ENCODE results near the gene KCNH8. TPM values are rescaled to one million over a fixed set of nuclear protein-coding genes. Genes with fewer than 3 reads are reported as not detected.

The KCNH8 gene
- total RNA-seq, 1 experiment from 2014 or later, result 3.7 TPM

- Histone ChIP-seq H3K79me2 (ENCODE audit: insufficient read depth, low read length) (no peaks in the 10 kb centered on the region), H3K4ac (ENCODE audit: low read depth, low read length) (no peak overlapping the region), H2BK12ac (ENCODE audit: insufficient read length, low read depth, low read length) (no peak overlapping the region), H2AFZ (ENCODE audit: low read length) (no peak overlapping the region), H4K20me1 (ENCODE audit: control insufficient read depth, insufficient read depth, insufficient read length) (no peaks in the 10 kb centered on the region), H4K5ac (ENCODE audit: insufficient read length, low read depth, low read length) (no peak overlapping the region), H3K9me3 (ENCODE audit: control insufficient read depth, low read depth, low read length) (peaks cover 4% of the 10 kb centered on the region), H3K4me1 (ENCODE audit: insufficient read depth, low read length) (no peaks in the 10 kb centered on the region; the same call in 1 of the 2 replicates), H3K4me2 (ENCODE audit: insufficient read depth, insufficient read length, low read length) (no peak overlapping the region), H3K23me2 (ENCODE audit: insufficient read length, low read depth, low read length, poor library complexity, severe bottlenecking) (no peaks in the 10 kb centered on the region), H2AK5ac (ENCODE audit: insufficient read length, low read length) (no peak overlapping the region), H3K23ac (ENCODE audit: insufficient read length, low read depth, low read length) (no peak overlapping the region), H3K14ac (ENCODE audit: insufficient read depth, low read length) (no peak overlapping the region), H2BK20ac (ENCODE audit: low read depth, low read length, poor library complexity, severe bottlenecking) (no peak overlapping the region), H2BK5ac (ENCODE audit: insufficient read length, low read length) (no peak overlapping the region), H3K18ac (ENCODE audit: insufficient read length, low read depth, low read length) (no peak overlapping the region), H3K56ac (ENCODE audit: insufficient read length, low read depth, low read length) (no peak overlapping the region), H3K9ac (ENCODE audit: extremely low read depth, insufficient read length, low read length) (no peak overlapping the region), H4K8ac (replicated peaks; ENCODE audit: insufficient read length, low read depth, low read length) (no peak overlapping the region), H3K27me3 (ENCODE audit: insufficient read depth, low read length) (no peaks in the 10 kb centered on the region), H4K91ac (ENCODE audit: insufficient read length, low read depth, low read length) (no peak overlapping the region), H3K27ac (ENCODE audit: insufficient read length, low read depth, low read length) (no peak overlapping the region), H3K79me1 (ENCODE audit: insufficient read depth, low read depth, low read length, poor library complexity, severe bottlenecking) (no peaks in the 10 kb centered on the region), H2BK120ac (ENCODE audit: low read depth, low read length, poor library complexity, severe bottlenecking) (no peak overlapping the region), H3T11ph (ENCODE audit: low read length) (no peak overlapping the region), H2BK15ac (ENCODE audit: low read depth, low read length) (no peak overlapping the region)
- peaks cover 6 to 9% of the 10 kb centered on the region in 2 experiments; a peak in 4 of 5 replicates for H3K9me3 Mint-ChIP-seq
- H3K27me3 Mint-ChIP-seq (ENCODE audit: low read depth), result no peaks in the 10 kb centered on the region
- no peak for DNase-seq
- H3K4me3 Mint-ChIP-seq, result no peak overlapping the region
- H3K4me1 Mint-ChIP-seq, result peaks cover 8 to 9% of the 10 kb centered on the region in 2 experiments
- no CpG with 5 or more reads among the region's 3 CpGs for WGBS (ENCODE audit: extremely low coverage, insufficient read length, low lambda C conversion rate)
- TF ChIP-seq, protein P1, sequence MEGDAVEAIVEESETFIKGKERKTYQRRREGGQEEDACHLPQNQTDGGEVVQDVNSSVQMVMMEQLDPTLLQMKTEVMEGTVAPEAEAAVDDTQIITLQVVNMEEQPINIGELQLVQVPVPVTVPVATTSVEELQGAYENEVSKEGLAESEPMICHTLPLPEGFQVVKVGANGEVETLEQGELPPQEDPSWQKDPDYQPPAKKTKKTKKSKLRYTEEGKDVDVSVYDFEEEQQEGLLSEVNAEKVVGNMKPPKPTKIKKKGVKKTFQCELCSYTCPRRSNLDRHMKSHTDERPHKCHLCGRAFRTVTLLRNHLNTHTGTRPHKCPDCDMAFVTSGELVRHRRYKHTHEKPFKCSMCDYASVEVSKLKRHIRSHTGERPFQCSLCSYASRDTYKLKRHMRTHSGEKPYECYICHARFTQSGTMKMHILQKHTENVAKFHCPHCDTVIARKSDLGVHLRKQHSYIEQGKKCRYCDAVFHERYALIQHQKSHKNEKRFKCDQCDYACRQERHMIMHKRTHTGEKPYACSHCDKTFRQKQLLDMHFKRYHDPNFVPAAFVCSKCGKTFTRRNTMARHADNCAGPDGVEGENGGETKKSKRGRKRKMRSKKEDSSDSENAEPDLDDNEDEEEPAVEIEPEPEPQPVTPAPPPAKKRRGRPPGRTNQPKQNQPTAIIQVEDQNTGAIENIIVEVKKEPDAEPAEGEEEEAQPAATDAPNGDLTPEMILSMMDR (conservative IDR thresholded peaks at IDR 0.05), result no peak
- no peak overlapping the region for H3K27ac Mint-ChIP-seq
- peaks cover 5 to 8% (median 5%) of the 10 kb centered on the region in 3 experiments for H3K36me3 Mint-ChIP-seq (ENCODE audit: insufficient read depth in 1 of 3, low read depth in 3 of 3)
Measured at GRCh38 chr3:19107719-19108118, 40.6 kb upstream of the KCNH8 start.
